H9 (cell line): Measurements from ENCODE around the gene JPH2. TPM values are rescaled to one million over a fixed set of nuclear protein-coding genes. Genes with fewer than 3 reads are reported as not detected.
A peak's percentile ranks its signal among the peaks of the same experiment; 100 is the strongest.
"Not testable (repeated sequence)": the region's sequence is repeated elsewhere in the genome, so short reads cannot be mapped to it uniquely, and the experiment has no call there.

Source experiments
- DNase-seq: peaks from one replicate; pipeline ENCODE4 v3.0.0-alpha.2; 2017
- H2AFZ ChIP-seq: one replicate; pipeline ENCODE4 v1.6.1; 2013; ENCODE audit warnings: mild to moderate bottlenecking, low read length, control low read depth, moderate library complexity
- H2AK5ac ChIP-seq: 2 replicates; pipeline ENCODE4 v1.6.1; 2013; ENCODE audit warnings: low read length, control low read depth, mixed read lengths; ENCODE audit not compliant: insufficient read length
- H2BK120ac ChIP-seq: one replicate; pipeline ENCODE4 v1.6.1; 2013; ENCODE audit warnings: low read depth, mild to moderate bottlenecking, low read length, control low read depth, inconsistent platforms; ENCODE audit not compliant: poor library complexity, severe bottlenecking
- H2BK12ac ChIP-seq: 2 replicates; pipeline ENCODE4 v1.6.1; 2013; ENCODE audit warnings: low read length, control low read depth, mixed read lengths, low read depth; ENCODE audit not compliant: insufficient read length
- H2BK15ac ChIP-seq: 2 replicates; pipeline ENCODE4 v1.6.1; 2013; ENCODE audit warnings: low read depth, low read length, control low read depth
- H2BK20ac ChIP-seq: one replicate; pipeline ENCODE4 v1.6.1; 2013; ENCODE audit warnings: low read depth, mild to moderate bottlenecking, low read length, control low read depth, inconsistent platforms; ENCODE audit not compliant: poor library complexity, severe bottlenecking
- H2BK5ac ChIP-seq: 2 replicates; pipeline ENCODE4 v1.6.1; 2013; ENCODE audit warnings: low read length, control low read depth, mixed read lengths; ENCODE audit not compliant: insufficient read length
- H3K14ac ChIP-seq: 2 replicates; pipeline ENCODE4 v1.6.1; 2013; ENCODE audit warnings: low read length, control low read depth; ENCODE audit not compliant: insufficient read depth
- H3K18ac ChIP-seq: 2 replicates; pipeline ENCODE4 v1.6.1; 2013; ENCODE audit warnings: low read depth, mild to moderate bottlenecking, mixed read lengths, low read length, control low read depth; ENCODE audit not compliant: insufficient read length
- H3K23ac ChIP-seq: 2 replicates; pipeline ENCODE4 v1.6.1; 2013; ENCODE audit warnings: low read length, control low read depth, mixed read lengths, low read depth; ENCODE audit not compliant: insufficient read length
- H3K23me2 ChIP-seq: 2 replicates; pipeline ENCODE4 v1.6.1; 2013; ENCODE audit warnings: low read depth, mild to moderate bottlenecking, mixed read lengths, low read length, control low read depth; ENCODE audit not compliant: insufficient read length, poor library complexity, severe bottlenecking
- H3K27ac ChIP-seq: 2 replicates; pipeline ENCODE4 v1.5.1; 2013; ENCODE audit warnings: low read length, control low read depth, mixed read lengths, low read depth; ENCODE audit not compliant: insufficient read length
- H3K27me3 ChIP-seq: 2 replicates; pipeline ENCODE4 v1.6.1; 2013; ENCODE audit warnings: low read length, control low read depth, inconsistent platforms; ENCODE audit not compliant: insufficient read depth
- H3K4ac ChIP-seq: 2 replicates; pipeline ENCODE4 v1.6.1; 2013; ENCODE audit warnings: low read depth, mild to moderate bottlenecking, control low read depth, inconsistent platforms, low read length, moderate library complexity
- H3K4me1 ChIP-seq: 2 replicates; pipeline ENCODE4 v1.6.1; 2013; ENCODE audit warnings: low read length, control low read depth, inconsistent platforms; ENCODE audit not compliant: insufficient read depth
- H3K4me2 ChIP-seq: 2 replicates; pipeline ENCODE4 v1.6.1; 2013; ENCODE audit warnings: low read length, control low read depth, mixed read lengths; ENCODE audit not compliant: insufficient read length, insufficient read depth
- H3K56ac ChIP-seq: 2 replicates; pipeline ENCODE4 v1.6.1; 2013; ENCODE audit warnings: low read depth, mild to moderate bottlenecking, mixed read lengths, low read length, control low read depth; ENCODE audit not compliant: insufficient read length
- H3K79me1 ChIP-seq: 2 replicates; pipeline ENCODE4 v1.6.1; 2013; ENCODE audit warnings: low read depth, mild to moderate bottlenecking, moderate library complexity, low read length, control low read depth, inconsistent platforms; ENCODE audit not compliant: insufficient read depth, poor library complexity, severe bottlenecking
- H3K79me2 ChIP-seq: 2 replicates; pipeline ENCODE4 v1.6.1; 2013; ENCODE audit warnings: low read length, control low read depth, inconsistent platforms; ENCODE audit not compliant: insufficient read depth
- H3K9ac ChIP-seq: 2 replicates; pipeline ENCODE4 v1.6.1; 2013; ENCODE audit warnings: low read length, control low read depth, mixed read lengths; ENCODE audit not compliant: insufficient read length; ENCODE audit errors: extremely low read depth
- H3K9me3 ChIP-seq: one replicate; pipeline ENCODE4 v1.6.1; 2013; ENCODE audit warnings: low read depth, low read length, inconsistent platforms; ENCODE audit not compliant: control insufficient read depth
- H3T11ph ChIP-seq: one replicate; pipeline ENCODE4 v1.6.1; 2013; ENCODE audit warnings: mild to moderate bottlenecking, low read length, control low read depth, inconsistent platforms
- H4K20me1 ChIP-seq: one replicate; pipeline ENCODE4 v1.6.1; 2013; ENCODE audit not compliant: control insufficient read depth, insufficient read length, insufficient read depth
- H4K5ac ChIP-seq: 2 replicates; pipeline ENCODE4 v1.6.1; 2013; ENCODE audit warnings: low read depth, mild to moderate bottlenecking, mixed read lengths, low read length, control low read depth; ENCODE audit not compliant: insufficient read length
- H4K8ac ChIP-seq: replicated peaks from 2 replicates; pipeline ENCODE4 v1.6.1; 2013; ENCODE audit warnings: low read length, control low read depth, mixed read lengths, low read depth; ENCODE audit not compliant: insufficient read length
- H4K91ac ChIP-seq: 2 replicates; pipeline ENCODE4 v1.6.1; 2013; ENCODE audit warnings: low read depth, mild to moderate bottlenecking, moderate library complexity, mixed read lengths, low read length, control low read depth; ENCODE audit not compliant: insufficient read length
- H3K27ac Mint-ChIP-seq, 3 experiments: 2 replicates in 2 of 3; 3 replicates in 1 of 3; pipeline ENCODE4 v1.8.0; 2020 to 2021; ENCODE audit warnings: mixed read lengths in 3 of 3, mild to moderate bottlenecking in 1 of 3, moderate library complexity in 1 of 3
- H3K27me3 Mint-ChIP-seq: 2 replicates; pipeline ENCODE4 v1.8.0; 2021; ENCODE audit warnings: low read depth, mild to moderate bottlenecking, moderate library complexity, mixed read lengths
- H3K36me3 Mint-ChIP-seq, 3 experiments: 2 replicates in 2 of 3; 3 replicates in 1 of 3; pipeline ENCODE4 v1.8.0; 2020 to 2021; ENCODE audit warnings: low read depth in 3 of 3, mixed read lengths in 3 of 3; ENCODE audit not compliant: insufficient read depth in 1 of 3
- H3K4me1 Mint-ChIP-seq, 2 experiments: 2 replicates each; pipeline ENCODE4 v1.8.0; 2020; ENCODE audit warnings: mixed read lengths in 2 of 2
- H3K4me3 Mint-ChIP-seq, 2 experiments: 2 replicates in 1 of 2; 3 replicates in 1 of 2; pipeline ENCODE4 v1.8.0; 2020 to 2021; ENCODE audit warnings: mild to moderate bottlenecking in 2 of 2, mixed read lengths in 2 of 2, moderate library complexity in 1 of 2
- H3K9me3 Mint-ChIP-seq, 2 experiments: 2 replicates in 1 of 2; 3 replicates in 1 of 2; pipeline ENCODE4 v1.8.0; 2020; ENCODE audit warnings: mild to moderate bottlenecking in 2 of 2, mixed read lengths in 2 of 2, moderate library complexity in 1 of 2
- WGBS: extraction: QIAGEN DNeasy Blood & Tissue Kit; methylation state at CpG from one replicate; pipeline ENCODE4 v1.1.7; 2013; ENCODE audit warnings: missing lambda C conversion rate, low lambda C conversion rate, mixed read lengths; ENCODE audit not compliant: insufficient read length; ENCODE audit errors: extremely low coverage; 5-methylcytosine and 5-hydroxymethylcytosine counted together
- total RNA-seq: library from RNA; stranded (reverse); gene quantifications from 2 replicates; pipeline ENCODE4 v1.2.1, GENCODE V29; 2021
- TF ChIP-seq, protein P1 (sequence below): fragments of 200-600 bp; sonication (generic); conservative IDR thresholded peaks from 3 replicates; pipeline ENCODE4 v1.8.0; 2021; ENCODE audit warnings: antibody characterized with exemption, mild to moderate bottlenecking

The JPH2 gene
- total RNA-seq, 1 experiment from 2014 or later: 0.31 TPM

DNA sequence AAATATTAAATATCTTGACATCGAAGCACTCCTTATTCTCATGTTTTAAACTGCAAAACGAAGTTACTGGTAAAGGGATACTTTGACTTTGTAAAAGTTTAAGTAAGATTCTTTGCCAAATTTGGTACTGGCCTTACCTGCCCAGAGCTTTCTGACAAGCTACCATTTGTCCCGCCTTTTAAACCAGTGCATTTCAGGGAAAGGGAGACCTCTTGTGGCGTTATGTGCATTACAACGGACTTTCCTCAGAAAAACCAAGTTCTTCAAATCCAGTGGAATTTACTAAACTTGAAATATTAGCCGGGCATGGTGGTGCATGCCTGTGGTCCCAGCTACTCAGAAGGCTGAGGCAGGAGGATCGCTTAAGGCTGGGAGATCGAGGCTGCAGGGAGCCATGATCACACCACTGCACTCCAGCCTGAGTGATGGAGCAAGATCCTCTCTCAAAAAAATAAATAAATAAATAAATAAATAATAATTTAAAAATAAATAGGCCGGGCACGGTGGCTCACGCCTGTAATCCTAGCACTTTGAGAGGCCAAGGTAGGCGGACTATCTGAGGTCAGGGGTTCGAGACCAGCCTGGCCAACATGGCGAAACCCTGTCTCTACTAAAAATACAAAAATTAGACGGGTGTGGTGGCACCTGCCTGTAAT, 3.3 kb upstream of the JPH2 start:
- not testable (repeated sequence) for H3K23me2 ChIP-seq, H3K23ac ChIP-seq, H3T11ph ChIP-seq, H3K4me2 ChIP-seq, H3K4me3 Mint-ChIP-seq, H3K9me3 Mint-ChIP-seq, H2AK5ac ChIP-seq, H2AFZ ChIP-seq, H2BK15ac ChIP-seq, H3K27ac ChIP-seq, H3K27ac Mint-ChIP-seq, H3K36me3 Mint-ChIP-seq, H2BK20ac ChIP-seq, H3K9ac ChIP-seq, H3K4ac ChIP-seq, H3K4me1 ChIP-seq, H4K8ac ChIP-seq, H3K14ac ChIP-seq, H3K9me3 ChIP-seq, H3K18ac ChIP-seq, H4K5ac ChIP-seq, H4K91ac ChIP-seq, H2BK5ac ChIP-seq, H3K79me2 ChIP-seq, H4K20me1 ChIP-seq, H3K27me3 ChIP-seq, H3K79me1 ChIP-seq, H2BK12ac ChIP-seq, H3K56ac ChIP-seq, H2BK120ac ChIP-seq
- H3K4me1 Mint-ChIP-seq: peaks cover 8 to 15% of the 10 kb centered on the region in 2 experiments
- whole genome bisulfite sequencing: no CpG with 5 or more reads among the region's 15 CpGs
- TF ChIP-seq, protein P1, sequence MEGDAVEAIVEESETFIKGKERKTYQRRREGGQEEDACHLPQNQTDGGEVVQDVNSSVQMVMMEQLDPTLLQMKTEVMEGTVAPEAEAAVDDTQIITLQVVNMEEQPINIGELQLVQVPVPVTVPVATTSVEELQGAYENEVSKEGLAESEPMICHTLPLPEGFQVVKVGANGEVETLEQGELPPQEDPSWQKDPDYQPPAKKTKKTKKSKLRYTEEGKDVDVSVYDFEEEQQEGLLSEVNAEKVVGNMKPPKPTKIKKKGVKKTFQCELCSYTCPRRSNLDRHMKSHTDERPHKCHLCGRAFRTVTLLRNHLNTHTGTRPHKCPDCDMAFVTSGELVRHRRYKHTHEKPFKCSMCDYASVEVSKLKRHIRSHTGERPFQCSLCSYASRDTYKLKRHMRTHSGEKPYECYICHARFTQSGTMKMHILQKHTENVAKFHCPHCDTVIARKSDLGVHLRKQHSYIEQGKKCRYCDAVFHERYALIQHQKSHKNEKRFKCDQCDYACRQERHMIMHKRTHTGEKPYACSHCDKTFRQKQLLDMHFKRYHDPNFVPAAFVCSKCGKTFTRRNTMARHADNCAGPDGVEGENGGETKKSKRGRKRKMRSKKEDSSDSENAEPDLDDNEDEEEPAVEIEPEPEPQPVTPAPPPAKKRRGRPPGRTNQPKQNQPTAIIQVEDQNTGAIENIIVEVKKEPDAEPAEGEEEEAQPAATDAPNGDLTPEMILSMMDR: peak; percentile 86
- peaks cover 16% of the 10 kb centered on the region for H3K27me3 Mint-ChIP-seq
- DNase-seq: peak; percentile 65
